Activated CD8-positive, alpha-beta memory T cell treated with anti-CD3 and anti-CD28 coated beads for 36 hours (primary cell): Measurements from ENCODE around the gene C8G. TPM values are rescaled to one million over a fixed set of nuclear protein-coding genes. Genes with fewer than 3 reads are reported as not detected.

ENCODE experiments used
- CTCF ChIA-PET: fragments of 350-600 bp; sonication (Branson Sonifier 250); formaldehyde crosslinking; loops from one replicate; lab custom pipeline; 2021; ENCODE audit warnings: antibody characterized with exemption; lab: Charles Lee
- POLR2A ChIA-PET: fragments of 350-600 bp; sonication (Branson Sonifier 250); formaldehyde crosslinking; loops from one replicate; lab custom pipeline; 2021; ENCODE audit warnings: antibody characterized with exemption; lab: Charles Lee
- total RNA-seq, 2 experiments: library from RNA; stranded (reverse); gene quantifications; one replicate each; pipeline ENCODE4 v1.2.3, GENCODE V29; 2021

Gene C8G
- total RNA-seq, 2 experiments from 2014 or later: 0.69 TPM; not detected in 1

- ChIA-PET POLR2A (no interaction called here), CTCF (interaction anchor here (1.1 kb wide), 1 partner anchor 10 kb away, joined by 5 read pairs; the partner anchor contains the start of gene PAXX)
These were observed 37.4 kb downstream of the C8G start, which contains the start of gene LCNL1 for GRCh38 chr9:136982232-136983051. LCNL1 (plus strand) TSS chr9:136982993; CDS start chr9:136983587, 594 bp downstream.

- ChIA-PET POLR2A (no interaction called here), CTCF (no interaction called here)
These were observed 38.1 kb downstream of the C8G start for GRCh38 chr9:136983167-136983566.

- POLR2A ChIA-PET: no interaction called here
These were observed 38.7 kb downstream of the C8G start for GRCh38 chr9:136983656-136984314.

GRCh38 chr9:136984464-136985026, 39.5 kb downstream of the C8G start:
- ChIA-PET POLR2A (no interaction called here), CTCF (interaction anchor here (0.9 to 1.5 kb wide), 3 partner anchors 9 to 45 kb away, joined by 3 to 5 read pairs (median 3); no protein-coding TSS in a partner anchor)

More at GRCh38 chr9:136983656-136984314, 38.7 kb downstream of the C8G start:
- CTCF ChIA-PET: no interaction called here

GRCh38 chr9:136985027-136985602, 40.1 kb downstream of the C8G start:
- POLR2A ChIA-PET: no interaction called here
- CTCF ChIA-PET: interaction anchor here (0.9 to 1.5 kb wide), 3 partner anchors 10 to 44 kb away, joined by 3 to 5 read pairs (median 3); no protein-coding TSS in a partner anchor

- POLR2A ChIA-PET: no interaction called here
- CTCF ChIA-PET: interaction anchor here (1.4 kb wide), 1 partner anchor 11 kb away, joined by 3 read pairs; no protein-coding TSS in a partner anchor
These were observed 40.8 kb downstream of the C8G start for GRCh38 chr9:136985853-136986252.

GRCh38 chr9:136988872-136989271, 43.8 kb downstream of the C8G start:
- CTCF ChIA-PET: interaction anchor here (0.6 to 1.4 kb wide), 3 partner anchors 41 to 1140 kb away, joined by 3 to 4 read pairs (median 3); partner anchors contain the start of gene C8G
- POLR2A ChIA-PET: interaction anchor here (0.6 kb wide), 1 partner anchor 12 kb away, joined by 4 read pairs; no protein-coding TSS in a partner anchor

- ChIA-PET CTCF (interaction anchor here (1.6 to 4.4 kb wide), 3 partner anchors 16 to 45 kb away, joined by 6 to 26 read pairs (median 18); partner anchors contain the start of gene ABCA2), POLR2A (interaction anchor here (1.5 kb wide), 1 partner anchor 262 kb away, joined by 3 read pairs; no protein-coding TSS in a partner anchor)
These were observed 45.3 kb downstream of the C8G start for GRCh38 chr9:136990242-136990911.

GRCh38 chr9:136991993-136992818, 47.2 kb downstream of the C8G start, which contains the start of gene PAXX:
PAXX (plus strand) TSS chr9:136992422; CDS start chr9:136992444, 22 bp downstream.
- POLR2A ChIA-PET: interaction anchor here (0.5 to 1.8 kb wide), 13 partner anchors 10 to 264 kb away, joined by 3 to 13 read pairs (median 4); no protein-coding TSS in a partner anchor

GRCh38 chr9:136992819-136993369, 47.9 kb downstream of the C8G start:
- POLR2A ChIA-PET: interaction anchor here (0.5 to 1.8 kb wide), 8 partner anchors 9 to 243 kb away, joined by 3 to 9 read pairs (median 4); no protein-coding TSS in a partner anchor
- CTCF ChIA-PET: interaction anchor here (0.9 to 4.4 kb wide), 9 partner anchors 18 to 151 kb away, joined by 3 to 26 read pairs (median 6); partner anchors contain the start of genes ABCA2, AJM1 and C8G

More at GRCh38 chr9:136991993-136992818, 47.2 kb downstream of the C8G start, which contains the start of gene PAXX:
- CTCF ChIA-PET: interaction anchor here (1.0 to 4.4 kb wide), 10 partner anchors 10 to 204 kb away, joined by 3 to 26 read pairs (median 6); partner anchors contain the start of genes ABCA2, AJM1, C8G and LCNL1

GRCh38 chr9:136994180-136994887, 49.3 kb downstream of the C8G start:
- POLR2A ChIA-PET: interaction anchor here (0.6 kb wide), 1 partner anchor 39 kb away, joined by 4 read pairs; no protein-coding TSS in a partner anchor
- CTCF ChIA-PET: interaction anchor here (1.1 to 4.4 kb wide), 4 partner anchors 35 to 152 kb away, joined by 3 to 26 read pairs (median 6); partner anchors contain the start of genes ABCA2, AJM1 and C8G

- ChIA-PET POLR2A (interaction anchor here (0.6 kb wide), 2 partner anchors 73 to 197 kb away, joined by 3 to 6 read pairs; no protein-coding TSS in a partner anchor), CTCF (interaction anchor here (1.2 to 4.4 kb wide), 3 partner anchors 34 to 151 kb away, joined by 3 to 26 read pairs (median 9); partner anchors contain the start of gene ABCA2)
These were observed 49.8 kb downstream of the C8G start for GRCh38 chr9:136994888-136995230.

- ChIA-PET POLR2A (interaction anchor here (0.6 to 1.5 kb wide), 3 partner anchors 47 to 198 kb away, joined by 3 to 6 read pairs (median 4); no protein-coding TSS in a partner anchor), CTCF (interaction anchor here (1.1 to 2.3 kb wide), 5 partner anchors 20 to 151 kb away, joined by 3 to 13 read pairs (median 9); partner anchors contain the start of gene ABCA2)
These were observed 50.3 kb downstream of the C8G start for GRCh38 chr9:136995362-136995761.

- CTCF ChIA-PET: interaction anchor here (1.0 to 2.3 kb wide), 7 partner anchors 20 to 208 kb away, joined by 3 to 13 read pairs (median 3); partner anchors contain the start of gene ABCA2
- POLR2A ChIA-PET: interaction anchor here (0.6 to 1.5 kb wide), 2 partner anchors 48 to 198 kb away, joined by 4 to 6 read pairs; no protein-coding TSS in a partner anchor
These were observed 50.8 kb downstream of the C8G start for GRCh38 chr9:136995772-136996311.
